Measurements from ENCODE around the gene TMEM121. TPM values are rescaled to one million over a fixed set of nuclear protein-coding genes. Genes with fewer than 3 reads are reported as not detected.

Gene TMEM121
- total RNA-seq, 1 experiment from 2014 or later, result 33.6 TPM

DNA sequence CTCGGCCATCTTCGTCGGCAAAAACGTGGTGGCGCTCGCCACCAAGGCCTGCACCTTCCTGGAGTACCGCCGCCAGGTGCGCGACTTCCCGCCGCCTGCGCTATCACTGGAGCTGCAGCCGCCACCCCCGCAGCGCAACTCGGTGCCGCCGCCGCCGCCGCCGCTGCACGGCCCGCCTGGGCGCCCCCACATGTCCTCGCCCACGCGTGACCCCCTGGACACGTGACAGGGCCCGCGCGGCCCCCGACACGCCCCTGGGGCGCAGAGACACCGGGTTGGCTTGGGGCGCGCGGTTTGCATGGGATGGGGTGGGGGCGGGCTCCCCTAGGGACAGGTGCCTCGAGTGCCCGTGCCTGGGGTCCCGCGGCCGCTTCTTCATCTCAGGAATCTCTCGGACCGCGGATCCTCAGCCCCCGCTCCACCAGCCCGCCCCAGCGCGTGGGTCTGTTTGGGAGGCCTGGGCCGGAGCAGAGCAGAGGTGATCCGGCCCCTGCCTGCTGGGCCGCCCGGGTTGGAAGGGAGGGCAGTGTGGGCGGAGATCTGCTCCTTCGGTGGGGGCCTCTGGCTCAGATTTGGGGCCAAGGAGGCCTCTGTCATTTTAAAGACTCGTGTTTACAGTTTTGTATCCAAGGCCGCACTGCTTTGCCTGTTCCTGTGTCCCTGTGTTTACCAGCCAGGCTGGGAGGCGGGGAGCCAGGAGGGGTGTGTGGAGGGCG, 3.3 kb downstream of the TMEM121 start:
- H3K9me2 ChIP-seq (replicated peaks; ENCODE audit: low read length), result no peaks in the 10 kb centered on the region
- intact Hi-C loops (cut with micrococcal nuclease), result loop anchor here (2.0 kb wide), 1 partner anchor 39 kb away; the partner anchor contains the start of gene TEDC1
- ATAC-seq, result no peak
- H2AFZ ChIP-seq (ENCODE audit: low read length), result no peak overlapping the region
- H3K9me3 ChIP-seq (ENCODE audit: low read length), result no peaks in the 10 kb centered on the region
- no peak overlapping the region for H3K4me3 ChIP-seq (ENCODE audit: low read length)
- peaks cover 10% of the 10 kb centered on the region; the same call in 1 of the 2 replicates for H3K4me1 ChIP-seq (ENCODE audit: insufficient read depth, low read length)
- no peaks in the 10 kb centered on the region for H3K36me3 ChIP-seq (ENCODE audit: low read depth, low read length)
- ChIA-PET CTCF (no interaction called here), POLR2A (ENCODE audit: unreplicated experiment) (no interaction called here)
- no peak overlapping the region for H3K4me2 ChIP-seq (ENCODE audit: low read length)
- no peak overlapping the region for H3K27ac ChIP-seq (ENCODE audit: low read length)
- H4K20me1 ChIP-seq (ENCODE audit: low read length), result no peaks in the 10 kb centered on the region
- no peak overlapping the region for H3K9ac ChIP-seq (ENCODE audit: low read length)
- no peaks in the 10 kb centered on the region for H3F3A ChIP-seq (ENCODE audit: low read length, unreplicated experiment)
- no peak for DNase-seq
- H3K27me3 ChIP-seq (ENCODE audit: low read length), result no peaks in the 10 kb centered on the region
- TF ChIP-seq EZH2phosphoT487 (IDR thresholded peaks at IDR 0.05; ENCODE audit: borderline replicate concordance, low read length) (no peak), EZH2 (IDR thresholded peaks at IDR 0.05; ENCODE audit: low read length, unreplicated experiment) (no peak)
- TF ChIP-seq, protein P1, sequence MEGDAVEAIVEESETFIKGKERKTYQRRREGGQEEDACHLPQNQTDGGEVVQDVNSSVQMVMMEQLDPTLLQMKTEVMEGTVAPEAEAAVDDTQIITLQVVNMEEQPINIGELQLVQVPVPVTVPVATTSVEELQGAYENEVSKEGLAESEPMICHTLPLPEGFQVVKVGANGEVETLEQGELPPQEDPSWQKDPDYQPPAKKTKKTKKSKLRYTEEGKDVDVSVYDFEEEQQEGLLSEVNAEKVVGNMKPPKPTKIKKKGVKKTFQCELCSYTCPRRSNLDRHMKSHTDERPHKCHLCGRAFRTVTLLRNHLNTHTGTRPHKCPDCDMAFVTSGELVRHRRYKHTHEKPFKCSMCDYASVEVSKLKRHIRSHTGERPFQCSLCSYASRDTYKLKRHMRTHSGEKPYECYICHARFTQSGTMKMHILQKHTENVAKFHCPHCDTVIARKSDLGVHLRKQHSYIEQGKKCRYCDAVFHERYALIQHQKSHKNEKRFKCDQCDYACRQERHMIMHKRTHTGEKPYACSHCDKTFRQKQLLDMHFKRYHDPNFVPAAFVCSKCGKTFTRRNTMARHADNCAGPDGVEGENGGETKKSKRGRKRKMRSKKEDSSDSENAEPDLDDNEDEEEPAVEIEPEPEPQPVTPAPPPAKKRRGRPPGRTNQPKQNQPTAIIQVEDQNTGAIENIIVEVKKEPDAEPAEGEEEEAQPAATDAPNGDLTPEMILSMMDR (conservative IDR thresholded peaks at IDR 0.05; ENCODE audit: low read depth, low read length), result no peak
- BruUV-seq (replicated peaks), result no TSS peak
- peaks cover 9% of the 10 kb centered on the region; the same call in 1 of the 2 replicates for H3K79me2 ChIP-seq (ENCODE audit: low read length)

DNA sequence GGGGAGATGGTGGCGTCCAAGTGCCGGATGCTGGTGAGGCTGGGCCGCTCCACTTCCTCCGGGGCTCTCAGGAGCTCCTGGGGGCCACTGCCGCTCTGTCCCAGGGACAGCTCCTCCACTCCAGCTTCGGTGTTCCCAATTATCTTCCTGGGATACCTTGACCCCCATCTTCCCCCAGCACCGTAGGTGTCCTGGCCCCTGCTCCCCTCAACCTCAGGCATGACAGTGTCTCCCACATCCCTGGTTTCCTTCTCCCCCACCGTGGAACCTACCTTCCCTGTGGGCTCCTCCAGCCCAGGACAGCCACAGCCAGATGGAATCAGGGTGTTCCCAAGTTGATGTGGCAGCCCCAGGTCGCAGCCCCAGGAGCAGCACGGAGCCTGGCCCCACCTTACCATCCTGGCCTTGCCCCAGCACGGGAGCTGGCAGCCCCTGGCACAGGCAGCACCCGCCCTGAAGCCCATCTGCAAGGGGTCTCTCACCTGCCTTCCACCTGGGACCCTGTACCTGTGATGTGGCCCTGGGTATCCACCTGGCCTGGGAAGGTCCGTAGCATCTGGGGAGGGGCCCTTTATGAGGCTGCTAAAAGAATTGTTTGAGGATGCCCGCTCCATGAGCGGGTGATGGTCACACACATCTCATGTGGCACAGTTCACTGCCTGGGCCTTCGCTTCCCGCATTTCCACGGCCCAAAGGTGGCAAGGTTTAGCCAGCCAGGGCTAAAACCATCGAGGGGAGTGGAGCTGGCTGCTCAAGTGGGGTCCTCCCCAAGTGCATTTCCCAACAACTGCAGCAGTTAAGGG, 4.1 kb downstream of the TMEM121 start:
- H3K27me3 ChIP-seq (ENCODE audit: low read length), result no peaks in the 10 kb centered on the region
- no peaks in the 10 kb centered on the region for H4K20me1 ChIP-seq (ENCODE audit: low read length)
- CTCF ChIA-PET, result no interaction called here
- H3K4me1 ChIP-seq (ENCODE audit: insufficient read depth, low read length), result peaks cover 10% of the 10 kb centered on the region; the same call in 1 of the 2 replicates
- H3K79me2 ChIP-seq (ENCODE audit: low read length), result peaks cover 9% of the 10 kb centered on the region; the same call in 1 of the 2 replicates
- H3K36me3 ChIP-seq (ENCODE audit: low read depth, low read length), result no peaks in the 10 kb centered on the region
- DNase-seq (no peak), ATAC-seq (no peak)
- intact Hi-C loops (cut with micrococcal nuclease), result no loop called here
- POLR2A ChIA-PET (ENCODE audit: unreplicated experiment), result no interaction called here
- H3K4me2 ChIP-seq (ENCODE audit: low read length), result no peak overlapping the region
- H3K4me3 ChIP-seq (ENCODE audit: low read length), result no peak overlapping the region
- H3K9me3 ChIP-seq (ENCODE audit: low read length), result no peaks in the 10 kb centered on the region
- no peak overlapping the region for H3K9ac ChIP-seq (ENCODE audit: low read length)
- no peak overlapping the region for H2AFZ ChIP-seq (ENCODE audit: low read length)
- no peaks in the 10 kb centered on the region for H3K9me2 ChIP-seq (replicated peaks; ENCODE audit: low read length)
- H3K27ac ChIP-seq (ENCODE audit: low read length), result no peak overlapping the region
- TSS peak; percentile 13 for BruUV-seq (replicated peaks)
- TF ChIP-seq EZH2 (IDR thresholded peaks at IDR 0.05; ENCODE audit: low read length, unreplicated experiment) (no peak), EZH2phosphoT487 (IDR thresholded peaks at IDR 0.05; ENCODE audit: borderline replicate concordance, low read length) (no peak)
- TF ChIP-seq, protein P1 (conservative IDR thresholded peaks at IDR 0.05; ENCODE audit: low read depth, low read length), result no peak
- no peaks in the 10 kb centered on the region for H3F3A ChIP-seq (ENCODE audit: low read length, unreplicated experiment)

Measured in PC-3 (cell line).